Ovary (tissue), 3 donors: Measurements from ENCODE around the gene ECHDC1.

ENCODE experiments used
- POLR2A ChIP-seq: fragments of 450-650 bp; IDR thresholded peaks from one replicate; pipeline ENCODE4 v1.6.1; 2017; ENCODE audit warnings: antibody characterized with exemption, mild to moderate bottlenecking, moderate library complexity
- TF ChIP-seq, protein P1 (sequence below), 3 donors: fragments of 450-650 bp in 2 of 3; fragments of 200-600 bp in 1 of 3; IDR thresholded peaks; one replicate each; pipeline versions ENCODE4 v1.5.1 to v1.8.0; 2016 to 2022; ENCODE audit warnings: antibody characterized with exemption in 3 of 3, mild to moderate bottlenecking in 1 of 3
- donor health status: DM: no; HTN: no; CAD: no.

DNA sequence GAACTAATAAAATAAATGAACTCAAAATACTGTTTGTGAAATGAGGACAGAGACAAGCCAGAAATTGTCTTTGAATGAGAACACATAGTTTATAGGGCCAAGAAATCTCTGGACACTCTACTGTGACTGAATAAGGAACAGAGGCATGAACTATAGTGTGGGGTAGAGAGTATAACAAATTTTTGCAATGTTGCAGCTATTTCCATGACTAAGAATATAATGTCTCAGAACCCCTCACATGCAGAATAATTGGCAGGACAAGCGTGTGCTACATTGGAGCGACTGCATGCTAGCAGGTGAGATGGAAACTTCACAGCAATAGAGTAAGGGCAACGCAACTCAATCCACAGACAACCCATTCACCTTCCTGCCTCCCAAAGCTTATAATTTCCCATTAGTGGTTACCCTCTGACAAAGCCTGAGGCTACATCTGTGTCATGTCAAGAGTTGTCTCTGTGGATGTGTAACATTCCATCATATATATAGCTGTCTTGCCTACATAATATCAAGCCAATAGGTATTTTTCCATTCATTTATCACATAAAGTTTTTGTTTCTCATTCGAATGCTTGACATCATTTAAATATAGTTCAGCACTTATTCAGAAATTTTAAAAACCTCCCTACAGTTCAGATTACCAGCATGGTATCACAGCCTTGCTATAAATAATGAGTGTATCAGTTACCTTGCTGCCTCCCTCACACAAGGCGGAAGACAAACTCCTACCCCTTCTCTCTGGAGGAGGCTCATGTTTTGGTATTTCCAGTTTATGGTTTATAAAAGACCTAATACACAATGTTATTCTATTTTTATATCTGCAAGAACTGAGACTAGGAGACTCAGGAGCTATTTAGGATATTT, 47.9 kb upstream of the ECHDC1 start:
- TF ChIP-seq, protein P1, sequence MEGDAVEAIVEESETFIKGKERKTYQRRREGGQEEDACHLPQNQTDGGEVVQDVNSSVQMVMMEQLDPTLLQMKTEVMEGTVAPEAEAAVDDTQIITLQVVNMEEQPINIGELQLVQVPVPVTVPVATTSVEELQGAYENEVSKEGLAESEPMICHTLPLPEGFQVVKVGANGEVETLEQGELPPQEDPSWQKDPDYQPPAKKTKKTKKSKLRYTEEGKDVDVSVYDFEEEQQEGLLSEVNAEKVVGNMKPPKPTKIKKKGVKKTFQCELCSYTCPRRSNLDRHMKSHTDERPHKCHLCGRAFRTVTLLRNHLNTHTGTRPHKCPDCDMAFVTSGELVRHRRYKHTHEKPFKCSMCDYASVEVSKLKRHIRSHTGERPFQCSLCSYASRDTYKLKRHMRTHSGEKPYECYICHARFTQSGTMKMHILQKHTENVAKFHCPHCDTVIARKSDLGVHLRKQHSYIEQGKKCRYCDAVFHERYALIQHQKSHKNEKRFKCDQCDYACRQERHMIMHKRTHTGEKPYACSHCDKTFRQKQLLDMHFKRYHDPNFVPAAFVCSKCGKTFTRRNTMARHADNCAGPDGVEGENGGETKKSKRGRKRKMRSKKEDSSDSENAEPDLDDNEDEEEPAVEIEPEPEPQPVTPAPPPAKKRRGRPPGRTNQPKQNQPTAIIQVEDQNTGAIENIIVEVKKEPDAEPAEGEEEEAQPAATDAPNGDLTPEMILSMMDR (IDR thresholded peaks at IDR 0.05), result no peak
- TF ChIP-seq POLR2A, result no peak
